ENCODE data around the gene SCLY. TPM values are rescaled to one million over a fixed set of nuclear protein-coding genes. Genes with fewer than 3 reads are reported as not detected.

The SCLY gene
- total and polyA plus RNA-seq, 2 of the 13 experiments (the other 11 are each of a cell fraction or from before 2014, with no cell fraction given), result 27.9 to 38.6 TPM

DNA sequence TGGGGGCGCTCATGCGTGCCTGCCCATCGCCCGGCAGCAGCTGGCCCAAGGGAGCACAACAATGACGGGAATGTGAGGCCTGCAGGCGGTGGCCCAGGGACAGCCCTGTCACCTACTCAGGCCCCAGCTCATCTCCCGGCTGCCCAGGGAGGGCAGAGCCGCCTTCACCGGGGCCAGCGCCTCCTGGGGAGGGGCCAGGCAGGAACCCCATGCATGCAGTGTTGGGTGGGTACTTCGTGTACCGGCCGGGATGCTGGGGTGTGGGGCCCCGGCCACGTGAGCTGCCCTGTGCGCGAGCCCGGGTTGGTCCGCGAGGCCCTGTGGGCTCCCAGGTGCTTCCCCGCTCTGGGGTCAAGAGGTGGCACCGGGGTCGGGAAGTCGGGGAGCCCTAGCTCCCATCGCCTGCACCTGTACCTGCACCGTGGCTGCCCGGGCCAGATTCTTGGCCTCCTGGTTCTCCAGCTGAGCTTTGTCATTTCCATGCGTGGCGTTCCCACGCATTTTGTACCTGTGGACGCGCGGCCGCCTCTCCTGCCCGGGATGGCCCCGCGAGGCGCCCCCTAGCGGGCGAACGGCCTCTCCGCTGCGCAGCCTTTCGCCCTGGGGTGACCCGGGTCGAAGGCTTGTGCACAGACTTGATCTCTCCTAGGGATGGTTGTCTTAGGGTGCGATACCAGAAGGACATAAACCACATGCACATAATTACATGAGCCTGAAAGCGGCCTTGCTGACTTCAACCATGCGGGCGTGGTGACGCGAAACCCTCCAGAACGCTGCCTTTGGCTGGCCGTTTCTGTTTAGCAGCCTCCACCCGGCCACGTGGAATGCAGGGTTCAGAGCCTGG, 78.6 kb downstream of the SCLY start (continued):
- TF ChIP-seq DMTF1 (CRISPR knock-in tag; IDR thresholded peaks at IDR 0.05) (no peak), HOXD1 (CRISPR knock-in tag; IDR thresholded peaks at IDR 0.05) (no peak), BRCA1 (CRISPR knock-in tag; IDR thresholded peaks at IDR 0.05) (no peak), ZNF260 (CRISPR knock-in tag; IDR thresholded peaks at IDR 0.05; ENCODE audit: borderline replicate concordance, low read depth) (no peak), ZBTB33 (CRISPR knock-in tag; IDR thresholded peaks at IDR 0.05) (peak; percentile 83), FOXO1 (CRISPR knock-in tag; IDR thresholded peaks at IDR 0.05) (peak; percentile 25; the same call in 1 of the 2 replicates), TAF1 (CRISPR knock-in tag; IDR thresholded peaks at IDR 0.05) (no peak), MED1 (CRISPR knock-in tag; IDR thresholded peaks at IDR 0.05) (no peak), PPARG (CRISPR knock-in tag; conservative IDR thresholded peaks at IDR 0.05) (no peak), GABPB1 (CRISPR knock-in tag; IDR thresholded peaks at IDR 0.05) (peak; percentile 26; the same call in 1 of the 2 replicates), RFXAP (CRISPR knock-in tag; IDR thresholded peaks at IDR 0.05; ENCODE audit: borderline replicate concordance) (no peak), NR2F2 (IDR thresholded peaks at IDR 0.05; ENCODE audit: borderline replicate concordance, low read depth) (no peak), RXRA (CRISPR knock-in tag; IDR thresholded peaks at IDR 0.05) (peak; percentile 81), SIX4 (CRISPR knock-in tag; IDR thresholded peaks at IDR 0.05) (no peak), NR2C2 (CRISPR knock-in tag; IDR thresholded peaks at IDR 0.05; ENCODE audit: borderline replicate concordance) (0 out of 2 replicates have a peak, but pooled peaks have one; percentile 22)
- TF ChIP-seq, protein P1, sequence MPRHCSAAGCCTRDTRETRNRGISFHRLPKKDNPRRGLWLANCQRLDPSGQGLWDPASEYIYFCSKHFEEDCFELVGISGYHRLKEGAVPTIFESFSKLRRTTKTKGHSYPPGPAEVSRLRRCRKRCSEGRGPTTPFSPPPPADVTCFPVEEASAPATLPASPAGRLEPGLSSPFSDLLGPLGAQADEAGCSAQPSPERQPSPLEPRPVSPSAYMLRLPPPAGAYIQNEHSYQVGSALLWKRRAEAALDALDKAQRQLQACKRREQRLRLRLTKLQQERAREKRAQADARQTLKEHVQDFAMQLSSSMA (CRISPR knock-in tag; IDR thresholded peaks at IDR 0.05), result no peak
- TF ChIP-seq, protein P2, sequence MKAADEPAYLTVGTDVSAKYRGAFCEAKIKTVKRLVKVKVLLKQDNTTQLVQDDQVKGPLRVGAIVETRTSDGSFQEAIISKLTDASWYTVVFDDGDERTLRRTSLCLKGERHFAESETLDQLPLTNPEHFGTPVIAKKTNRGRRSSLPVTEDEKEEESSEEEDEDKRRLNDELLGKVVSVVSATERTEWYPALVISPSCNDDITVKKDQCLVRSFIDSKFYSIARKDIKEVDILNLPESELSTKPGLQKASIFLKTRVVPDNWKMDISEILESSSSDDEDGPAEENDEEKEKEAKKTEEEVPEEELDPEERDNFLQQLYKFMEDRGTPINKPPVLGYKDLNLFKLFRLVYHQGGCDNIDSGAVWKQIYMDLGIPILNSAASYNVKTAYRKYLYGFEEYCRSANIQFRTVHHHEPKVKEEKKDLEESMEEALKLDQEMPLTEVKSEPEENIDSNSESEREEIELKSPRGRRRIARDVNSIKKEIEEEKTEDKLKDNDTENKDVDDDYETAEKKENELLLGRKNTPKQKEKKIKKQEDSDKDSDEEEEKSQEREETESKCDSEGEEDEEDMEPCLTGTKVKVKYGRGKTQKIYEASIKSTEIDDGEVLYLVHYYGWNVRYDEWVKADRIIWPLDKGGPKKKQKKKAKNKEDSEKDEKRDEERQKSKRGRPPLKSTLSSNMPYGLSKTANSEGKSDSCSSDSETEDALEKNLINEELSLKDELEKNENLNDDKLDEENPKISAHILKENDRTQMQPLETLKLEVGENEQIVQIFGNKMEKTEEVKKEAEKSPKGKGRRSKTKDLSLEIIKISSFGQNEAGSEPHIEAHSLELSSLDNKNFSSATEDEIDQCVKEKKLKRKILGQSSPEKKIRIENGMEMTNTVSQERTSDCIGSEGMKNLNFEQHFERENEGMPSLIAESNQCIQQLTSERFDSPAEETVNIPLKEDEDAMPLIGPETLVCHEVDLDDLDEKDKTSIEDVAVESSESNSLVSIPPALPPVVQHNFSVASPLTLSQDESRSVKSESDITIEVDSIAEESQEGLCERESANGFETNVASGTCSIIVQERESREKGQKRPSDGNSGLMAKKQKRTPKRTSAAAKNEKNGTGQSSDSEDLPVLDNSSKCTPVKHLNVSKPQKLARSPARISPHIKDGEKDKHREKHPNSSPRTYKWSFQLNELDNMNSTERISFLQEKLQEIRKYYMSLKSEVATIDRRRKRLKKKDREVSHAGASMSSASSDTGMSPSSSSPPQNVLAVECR (CRISPR knock-in tag; IDR thresholded peaks at IDR 0.05; ENCODE audit: borderline replicate concordance), result no peak
- TF ChIP-seq, protein P3, sequence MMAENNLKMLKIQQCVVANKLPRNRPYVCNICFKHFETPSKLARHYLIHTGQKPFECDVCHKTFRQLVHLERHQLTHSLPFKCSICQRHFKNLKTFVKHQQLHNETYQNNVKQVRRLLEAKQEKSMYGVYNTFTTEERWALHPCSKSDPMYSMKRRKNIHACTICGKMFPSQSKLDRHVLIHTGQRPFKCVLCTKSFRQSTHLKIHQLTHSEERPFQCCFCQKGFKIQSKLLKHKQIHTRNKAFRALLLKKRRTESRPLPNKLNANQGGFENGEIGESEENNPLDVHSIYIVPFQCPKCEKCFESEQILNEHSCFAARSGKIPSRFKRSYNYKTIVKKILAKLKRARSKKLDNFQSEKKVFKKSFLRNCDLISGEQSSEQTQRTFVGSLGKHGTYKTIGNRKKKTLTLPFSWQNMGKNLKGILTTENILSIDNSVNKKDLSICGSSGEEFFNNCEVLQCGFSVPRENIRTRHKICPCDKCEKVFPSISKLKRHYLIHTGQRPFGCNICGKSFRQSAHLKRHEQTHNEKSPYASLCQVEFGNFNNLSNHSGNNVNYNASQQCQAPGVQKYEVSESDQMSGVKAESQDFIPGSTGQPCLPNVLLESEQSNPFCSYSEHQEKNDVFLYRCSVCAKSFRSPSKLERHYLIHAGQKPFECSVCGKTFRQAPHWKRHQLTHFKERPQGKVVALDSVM (CRISPR knock-in tag; IDR thresholded peaks at IDR 0.05), result no peak
